Neural progenitor cell (in vitro differentiated cells): ENCODE measurements around the gene SCFD2. TPM values are rescaled to one million over a fixed set of nuclear protein-coding genes. Genes with fewer than 3 reads are reported as not detected.
"Not testable (repeated sequence)": the region's sequence is repeated elsewhere in the genome, so short reads cannot be mapped to it uniquely, and the experiment has no call there.

Experiments used
- DNase-seq: peaks from one replicate; pipeline ENCODE4 v3.0.0-alpha.2; 2016; ENCODE audit warnings: low spot score
- H2AFZ ChIP-seq: fragments of 200-600 bp; sonication (generic); replicated peaks from 2 replicates; pipeline ENCODE4 v1.6.1; 2016; ENCODE audit warnings: antibody characterized with exemption
- H3F3A ChIP-seq: fragments of 200-600 bp; sonication (generic); 2 replicates; pipeline ENCODE4 v1.6.1; 2016; ENCODE audit warnings: antibody characterized with exemption, low read depth
- H3K27ac ChIP-seq: fragments of 200-600 bp; sonication (generic); 2 replicates; pipeline ENCODE4 v1.5.1; 2016; ENCODE audit warnings: mild to moderate bottlenecking
- H3K27me3 ChIP-seq: fragments of 200-600 bp; sonication (generic); 2 replicates; pipeline ENCODE4 v1.6.1; 2016; ENCODE audit warnings: mild to moderate bottlenecking, moderate library complexity
- H3K36me3 ChIP-seq: fragments of 200-600 bp; sonication (generic); 2 replicates; pipeline ENCODE4 v1.5.1; 2016
- H3K4me1 ChIP-seq: fragments of 200-600 bp; sonication (generic); 2 replicates; pipeline ENCODE4 v1.6.1; 2016; ENCODE audit warnings: mixed run types
- H3K4me2 ChIP-seq: fragments of 200-600 bp; sonication (generic); 2 replicates; pipeline ENCODE4 v1.6.1; 2016
- H3K4me3 ChIP-seq: fragments of 200-600 bp; sonication (generic); 2 replicates; pipeline ENCODE4 v1.5.1; 2016
- H3K79me2 ChIP-seq: fragments of 200-600 bp; sonication (generic); 2 replicates; pipeline ENCODE4 v1.6.1; 2016; ENCODE audit warnings: low read depth
- H3K9ac ChIP-seq: fragments of 200-600 bp; sonication (generic); 2 replicates; pipeline ENCODE4 v1.6.1; 2016
- H3K9me3 ChIP-seq: fragments of 200-600 bp; sonication (generic); 2 replicates; pipeline ENCODE4 v1.5.1; 2016; ENCODE audit warnings: low read depth
- H4K20me1 ChIP-seq: fragments of 200-600 bp; sonication (generic); 2 replicates; pipeline ENCODE4 v1.6.1; 2016; ENCODE audit warnings: low read depth
- H3K27ac Mint-ChIP-seq: 3 replicates; pipeline ENCODE4 v1.8.0; 2021; ENCODE audit warnings: mixed read lengths
- H3K27me3 Mint-ChIP-seq: 2 replicates; pipeline ENCODE4 v1.8.0; 2022; ENCODE audit warnings: low read depth, mild to moderate bottlenecking, inconsistent platforms, moderate library complexity, mixed read lengths; ENCODE audit not compliant: insufficient read depth
- H3K36me3 Mint-ChIP-seq: 3 replicates; pipeline ENCODE4 v1.8.0; 2021; ENCODE audit warnings: mixed read lengths
- H3K4me1 Mint-ChIP-seq: 3 replicates; pipeline ENCODE4 v1.8.0; 2021; ENCODE audit warnings: mixed read lengths
- H3K4me3 Mint-ChIP-seq: 3 replicates; pipeline ENCODE4 v1.8.0; 2021; ENCODE audit warnings: mild to moderate bottlenecking, moderate library complexity, mixed read lengths
- H3K9me3 Mint-ChIP-seq: 3 replicates; pipeline ENCODE4 v1.8.0; 2020; ENCODE audit warnings: mixed read lengths
- EZH2 ChIP-seq: fragments of 200-600 bp; sonication (generic); IDR thresholded peaks from 2 replicates; pipeline ENCODE4 v1.6.1; 2017; ENCODE audit warnings: antibody characterized with exemption, mild to moderate bottlenecking, moderate library complexity
- EZH2phosphoT487 ChIP-seq: fragments of 200-600 bp; sonication (generic); IDR thresholded peaks from 2 replicates; pipeline ENCODE4 v1.6.1; 2017; ENCODE audit warnings: antibody characterized with exemption
- total RNA-seq: library from RNA; depleted of rRNA; stranded (reverse); fragments of >200 nt; gene quantifications from 2 replicates; pipeline ENCODE4 v1.2.3, GENCODE V29; 2015; ENCODE audit warnings: low replicate concordance
- TF ChIP-seq, protein P1 (sequence below): fragments of 200-600 bp; sonication (generic); IDR thresholded peaks from 2 replicates; pipeline ENCODE4 v1.5.1; 2017; ENCODE audit warnings: antibody characterized with exemption, mild to moderate bottlenecking

The SCFD2 gene
- total RNA-seq, 1 donor from 2014 or later = 4.8 TPM

DNA sequence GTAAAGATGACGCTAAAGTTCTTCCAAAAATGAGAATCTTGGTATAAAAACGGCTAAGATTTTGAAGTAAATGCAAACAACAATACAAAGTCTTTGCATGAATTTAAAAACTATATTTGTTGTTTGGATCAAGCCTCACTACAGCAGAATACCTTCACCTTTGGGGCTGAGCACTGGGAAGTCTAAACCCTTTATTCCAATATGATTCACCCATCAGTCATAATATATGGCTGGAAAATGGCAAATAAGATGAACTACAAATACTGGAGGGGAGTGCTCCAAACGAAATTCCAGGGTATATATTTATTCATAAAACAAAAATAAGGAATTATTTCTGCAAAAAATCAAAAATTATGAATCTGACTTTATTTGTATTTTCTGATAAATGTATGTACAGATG is 138.4 kb downstream of the SCFD2 start:
- H3K27me3 ChIP-seq = no peaks in the 10 kb centered on the region
- Mint-ChIP-seq H3K9me3 (no peaks in the 10 kb centered on the region), H3K4me1 (no peaks in the 10 kb centered on the region), H3K4me3 (no peak overlapping the region), H3K27me3 (no peaks in the 10 kb centered on the region), H3K27ac (no peak overlapping the region), H3K36me3 (no peaks in the 10 kb centered on the region)
- no peaks in the 10 kb centered on the region for H3K4me1 ChIP-seq
- DNase-seq = no peak
- no peaks in the 10 kb centered on the region for H3K36me3 ChIP-seq
- no peak overlapping the region for H2AFZ ChIP-seq
- no peak overlapping the region for H3K4me3 ChIP-seq
- H3K79me2 ChIP-seq = no peaks in the 10 kb centered on the region
- TF ChIP-seq EZH2 (no peak), EZH2phosphoT487 (no peak)
- TF ChIP-seq, protein P1, sequence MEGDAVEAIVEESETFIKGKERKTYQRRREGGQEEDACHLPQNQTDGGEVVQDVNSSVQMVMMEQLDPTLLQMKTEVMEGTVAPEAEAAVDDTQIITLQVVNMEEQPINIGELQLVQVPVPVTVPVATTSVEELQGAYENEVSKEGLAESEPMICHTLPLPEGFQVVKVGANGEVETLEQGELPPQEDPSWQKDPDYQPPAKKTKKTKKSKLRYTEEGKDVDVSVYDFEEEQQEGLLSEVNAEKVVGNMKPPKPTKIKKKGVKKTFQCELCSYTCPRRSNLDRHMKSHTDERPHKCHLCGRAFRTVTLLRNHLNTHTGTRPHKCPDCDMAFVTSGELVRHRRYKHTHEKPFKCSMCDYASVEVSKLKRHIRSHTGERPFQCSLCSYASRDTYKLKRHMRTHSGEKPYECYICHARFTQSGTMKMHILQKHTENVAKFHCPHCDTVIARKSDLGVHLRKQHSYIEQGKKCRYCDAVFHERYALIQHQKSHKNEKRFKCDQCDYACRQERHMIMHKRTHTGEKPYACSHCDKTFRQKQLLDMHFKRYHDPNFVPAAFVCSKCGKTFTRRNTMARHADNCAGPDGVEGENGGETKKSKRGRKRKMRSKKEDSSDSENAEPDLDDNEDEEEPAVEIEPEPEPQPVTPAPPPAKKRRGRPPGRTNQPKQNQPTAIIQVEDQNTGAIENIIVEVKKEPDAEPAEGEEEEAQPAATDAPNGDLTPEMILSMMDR = no peak
- H4K20me1 ChIP-seq = no peaks in the 10 kb centered on the region
- H3K9me3 ChIP-seq = no peaks in the 10 kb centered on the region
- no peak overlapping the region for H3K9ac ChIP-seq
- no peak overlapping the region for H3K4me2 ChIP-seq
- H3F3A ChIP-seq = no peaks in the 10 kb centered on the region
- no peak overlapping the region for H3K27ac ChIP-seq

DNA sequence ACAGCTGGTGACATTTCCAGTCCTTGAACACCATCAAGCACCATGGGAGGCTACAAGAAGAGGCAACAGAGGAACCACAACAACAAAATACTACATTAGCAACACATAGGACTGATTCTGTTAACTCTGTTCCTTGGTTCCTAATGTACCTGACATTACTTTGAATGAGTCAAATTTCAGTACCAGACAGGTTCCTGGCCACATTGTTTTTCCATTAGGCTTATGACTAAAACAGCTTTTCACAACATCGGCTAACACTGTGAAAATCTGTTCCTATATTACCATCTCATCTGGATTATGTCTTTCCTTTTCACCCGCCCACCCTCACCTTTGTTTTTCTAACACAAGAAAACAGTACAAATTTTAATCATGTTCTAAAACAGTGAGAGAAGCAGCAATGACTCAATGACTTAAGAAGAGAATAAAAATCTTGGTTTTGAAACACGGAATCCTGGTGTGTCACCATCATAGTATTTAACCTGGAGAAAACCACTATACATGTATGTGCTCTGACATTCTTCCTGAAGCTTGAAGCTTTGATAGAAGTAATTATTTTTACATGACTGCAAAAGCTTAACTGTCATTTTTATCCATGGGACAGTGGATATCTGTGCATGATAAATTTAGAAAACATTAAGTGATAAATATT is 143.9 kb downstream of the SCFD2 start:
- no peak overlapping the region for H3K4me2 ChIP-seq
- H4K20me1 ChIP-seq = no peaks in the 10 kb centered on the region
- H3K36me3 Mint-ChIP-seq = no peaks in the 10 kb centered on the region
- no peak overlapping the region for H3K27ac ChIP-seq
- H3K79me2 ChIP-seq = no peaks in the 10 kb centered on the region
- H3K27ac Mint-ChIP-seq = no peak overlapping the region
- DNase-seq = no peak
- H3K4me1 Mint-ChIP-seq = no peaks in the 10 kb centered on the region
- no peaks in the 10 kb centered on the region for H3K36me3 ChIP-seq
- no peak overlapping the region for H3K9ac ChIP-seq
- H3K27me3 ChIP-seq = no peaks in the 10 kb centered on the region
- H3K9me3 ChIP-seq = no peaks in the 10 kb centered on the region
- H3K9me3 Mint-ChIP-seq = no peaks in the 10 kb centered on the region
- no peaks in the 10 kb centered on the region for H3K4me1 ChIP-seq
- H3K27me3 Mint-ChIP-seq = no peaks in the 10 kb centered on the region
- H3K4me3 ChIP-seq = no peak overlapping the region
- TF ChIP-seq, protein P1 = no peak
- TF ChIP-seq EZH2 = no peak
- TF ChIP-seq EZH2phosphoT487 = no peak
- no peak overlapping the region for H2AFZ ChIP-seq
- H3F3A ChIP-seq = no peaks in the 10 kb centered on the region
- no peak overlapping the region for H3K4me3 Mint-ChIP-seq

DNA sequence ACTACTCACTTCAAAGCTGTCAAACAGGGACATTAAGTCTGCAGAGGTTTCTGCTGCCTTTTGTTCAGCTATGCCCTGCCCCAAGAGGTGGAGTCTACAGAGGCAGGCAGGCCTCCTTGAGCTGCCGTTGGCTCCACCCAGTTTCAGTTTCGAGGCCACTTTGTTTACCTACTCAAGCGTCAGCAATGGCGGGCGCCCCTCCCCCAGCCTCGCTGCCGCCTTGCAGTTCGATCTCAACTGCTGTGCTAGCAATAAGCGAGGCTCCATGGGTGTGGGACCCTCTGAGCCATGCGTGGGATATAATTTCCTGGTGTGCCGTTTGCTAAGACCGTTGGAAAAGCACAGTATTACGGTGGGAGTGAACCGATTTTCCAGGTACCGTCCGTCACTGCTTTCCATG is 146.7 kb downstream of the SCFD2 start:
- not testable (repeated sequence) for H3K36me3 ChIP-seq, H4K20me1 ChIP-seq, H3K9me3 ChIP-seq, H3K4me2 ChIP-seq, DNase-seq, H3K79me2 ChIP-seq, H3K27ac ChIP-seq, H3K27ac Mint-ChIP-seq, H3F3A ChIP-seq, H3K9me3 Mint-ChIP-seq, H3K9ac ChIP-seq, H3K27me3 Mint-ChIP-seq, H3K4me3 ChIP-seq, H3K4me1 ChIP-seq, H2AFZ ChIP-seq, H3K36me3 Mint-ChIP-seq, H3K27me3 ChIP-seq, H3K4me1 Mint-ChIP-seq, H3K4me3 Mint-ChIP-seq

DNA sequence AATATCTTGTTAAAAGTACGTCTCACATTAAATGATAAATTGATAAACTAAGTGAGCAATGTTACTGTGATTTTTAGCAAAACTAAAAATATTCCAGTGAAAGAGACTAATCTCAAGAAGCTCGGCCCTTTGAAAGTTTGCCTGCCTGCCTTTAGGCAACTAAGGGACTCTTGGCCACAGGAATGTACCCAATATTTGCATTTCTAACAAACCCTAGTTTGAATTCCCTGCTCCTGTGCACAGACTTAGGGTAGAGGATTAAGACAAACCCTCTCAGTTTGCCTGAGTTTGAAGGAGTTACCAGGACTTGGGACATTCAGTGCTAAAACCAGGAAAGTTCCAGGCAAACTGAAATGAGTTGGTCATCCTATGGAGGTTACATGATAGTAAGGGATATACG is 157.1 kb downstream of the SCFD2 start:
- H4K20me1 ChIP-seq = no peaks in the 10 kb centered on the region
- H2AFZ ChIP-seq = no peak overlapping the region
- H3K27me3 ChIP-seq = no peaks in the 10 kb centered on the region
- no peak overlapping the region for H3K9ac ChIP-seq
- H3F3A ChIP-seq = no peaks in the 10 kb centered on the region
- Mint-ChIP-seq H3K4me3 (no peak overlapping the region), H3K27me3 (no peaks in the 10 kb centered on the region), H3K27ac (no peak overlapping the region), H3K36me3 (no peaks in the 10 kb centered on the region), H3K4me1 (no peaks in the 10 kb centered on the region), H3K9me3 (no peaks in the 10 kb centered on the region)
- DNase-seq = no peak
- no peaks in the 10 kb centered on the region for H3K4me1 ChIP-seq
- H3K27ac ChIP-seq = no peak overlapping the region
- H3K36me3 ChIP-seq = no peaks in the 10 kb centered on the region
- no peaks in the 10 kb centered on the region for H3K79me2 ChIP-seq
- TF ChIP-seq, protein P1 = no peak
- TF ChIP-seq EZH2 (no peak), EZH2phosphoT487 (no peak)
- no peak overlapping the region for H3K4me3 ChIP-seq
- no peak overlapping the region for H3K4me2 ChIP-seq
- no peaks in the 10 kb centered on the region for H3K9me3 ChIP-seq
